GM19463 (cell line): ENCODE data around the gene DLGAP3.
"Not testable (repeated sequence)": the region's sequence is repeated elsewhere in the genome, so short reads cannot be mapped to it uniquely, and the experiment has no call there.

ENCODE experiments used
- ATAC-seq: cut with Tn5 transposase; IDR thresholded peaks from one replicate; pipeline ENCODE4 v1.9.1; 2021; ENCODE audit warnings: mild to moderate bottlenecking, moderate library complexity; ENCODE audit not compliant: unreplicated experiment

Gene DLGAP3

GRCh38 chr1:34929497-34929852, at the start of gene DLGAP3:
DLGAP3 (minus strand) TSS chr1:34929650; CDS start chr1:34905383, 24,267 bp downstream.
- no peak for ATAC-seq

GRCh38 chr1:34978921-34979320, 49.5 kb upstream of the DLGAP3 start:
- ATAC-seq = no peak

GRCh38 chr1:34977858-34978257, 48.4 kb upstream of the DLGAP3 start:
- ATAC-seq = no peak

- ATAC-seq = no peak
Observed at GRCh38 chr1:34977210-34977471, 47.7 kb upstream of the DLGAP3 start.

GRCh38 chr1:34976384-34977209, 47.1 kb upstream of the DLGAP3 start:
- no peak for ATAC-seq

- ATAC-seq = no peak
Observed at GRCh38 chr1:34975771-34976170, 46.3 kb upstream of the DLGAP3 start.

- ATAC-seq = no peak
Observed at GRCh38 chr1:34975338-34975737, 45.9 kb upstream of the DLGAP3 start.

GRCh38 chr1:34974626-34975025, 45.2 kb upstream of the DLGAP3 start:
- ATAC-seq = no peak

GRCh38 chr1:34973326-34973725, 43.9 kb upstream of the DLGAP3 start:
- no peak for ATAC-seq

- ATAC-seq = no peak
Observed at GRCh38 chr1:34970829-34971228, 41.4 kb upstream of the DLGAP3 start.

- ATAC-seq = no peak
Observed at GRCh38 chr1:34970220-34970735, 40.8 kb upstream of the DLGAP3 start.

- not testable (repeated sequence) for ATAC-seq
Observed at GRCh38 chr1:34968297-34968696, 38.8 kb upstream of the DLGAP3 start.

- ATAC-seq = not testable (repeated sequence)
Observed at GRCh38 chr1:34967672-34968071, 38.2 kb upstream of the DLGAP3 start.

GRCh38 chr1:34965597-34965996, 36.1 kb upstream of the DLGAP3 start:
- no peak for ATAC-seq

GRCh38 chr1:34950428-34950827, 21.0 kb upstream of the DLGAP3 start:
- ATAC-seq = no peak

- ATAC-seq = not testable (repeated sequence)
Observed at GRCh38 chr1:34948739-34949138, 19.3 kb upstream of the DLGAP3 start.

- not testable (repeated sequence) for ATAC-seq
Observed at GRCh38 chr1:34947641-34948314, 18.3 kb upstream of the DLGAP3 start.

GRCh38 chr1:34946211-34946610, 16.8 kb upstream of the DLGAP3 start:
- no peak for ATAC-seq

GRCh38 chr1:34941798-34942197, 12.3 kb upstream of the DLGAP3 start:
- not testable (repeated sequence) for ATAC-seq

GRCh38 chr1:34930702-34931071, 1.2 kb upstream of the DLGAP3 start:
- ATAC-seq = no peak

- ATAC-seq = no peak
Observed at GRCh38 chr1:34929853-34930701, 627 bp upstream of the DLGAP3 start.
